DOHH2 (cell line): ENCODE data around the gene NHSL2.

Experiments used
- EZH2phosphoT487 ChIP-seq: fragments of 200-600 bp; sonication (generic); IDR thresholded peaks from 2 replicates; pipeline ENCODE4 v1.6.1; 2017; ENCODE audit warnings: borderline replicate concordance, mild to moderate bottlenecking, antibody characterized with exemption, low read length, moderate library complexity, mixed read lengths
- TF ChIP-seq, protein P1 (sequence below): fragments of 200-600 bp; sonication (generic); IDR thresholded peaks from one replicate; pipeline ENCODE4 v1.5.1; 2014; ENCODE audit warnings: antibody characterized with exemption, mild to moderate bottlenecking, low read depth, low read length; ENCODE audit not compliant: poor library complexity, severe bottlenecking

DNA sequence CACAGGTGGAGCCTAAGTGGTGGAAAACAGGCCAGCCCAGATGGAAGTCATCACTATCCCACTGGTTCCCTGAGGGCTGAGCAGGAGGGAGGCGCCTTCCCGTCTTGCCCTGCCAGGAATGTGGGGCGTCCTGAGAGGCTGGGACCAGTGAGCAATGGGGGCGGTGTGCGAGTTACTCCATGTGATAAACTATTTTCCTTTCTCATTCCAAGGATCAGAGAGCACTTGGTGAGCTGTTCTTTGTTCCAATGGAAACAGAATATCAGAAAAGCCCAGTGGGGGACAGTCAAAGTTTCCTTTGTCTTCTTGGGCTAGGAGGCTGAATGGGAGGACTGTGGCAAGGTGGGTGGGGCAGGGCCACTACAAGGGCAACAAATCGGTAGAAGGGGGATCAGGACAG is 86.2 kb downstream of the NHSL2 start:
- TF ChIP-seq, protein P1, sequence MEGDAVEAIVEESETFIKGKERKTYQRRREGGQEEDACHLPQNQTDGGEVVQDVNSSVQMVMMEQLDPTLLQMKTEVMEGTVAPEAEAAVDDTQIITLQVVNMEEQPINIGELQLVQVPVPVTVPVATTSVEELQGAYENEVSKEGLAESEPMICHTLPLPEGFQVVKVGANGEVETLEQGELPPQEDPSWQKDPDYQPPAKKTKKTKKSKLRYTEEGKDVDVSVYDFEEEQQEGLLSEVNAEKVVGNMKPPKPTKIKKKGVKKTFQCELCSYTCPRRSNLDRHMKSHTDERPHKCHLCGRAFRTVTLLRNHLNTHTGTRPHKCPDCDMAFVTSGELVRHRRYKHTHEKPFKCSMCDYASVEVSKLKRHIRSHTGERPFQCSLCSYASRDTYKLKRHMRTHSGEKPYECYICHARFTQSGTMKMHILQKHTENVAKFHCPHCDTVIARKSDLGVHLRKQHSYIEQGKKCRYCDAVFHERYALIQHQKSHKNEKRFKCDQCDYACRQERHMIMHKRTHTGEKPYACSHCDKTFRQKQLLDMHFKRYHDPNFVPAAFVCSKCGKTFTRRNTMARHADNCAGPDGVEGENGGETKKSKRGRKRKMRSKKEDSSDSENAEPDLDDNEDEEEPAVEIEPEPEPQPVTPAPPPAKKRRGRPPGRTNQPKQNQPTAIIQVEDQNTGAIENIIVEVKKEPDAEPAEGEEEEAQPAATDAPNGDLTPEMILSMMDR, result no peak
- TF ChIP-seq EZH2phosphoT487, result no peak
